ENCODE data around the gene UGT1A7.

DNA sequence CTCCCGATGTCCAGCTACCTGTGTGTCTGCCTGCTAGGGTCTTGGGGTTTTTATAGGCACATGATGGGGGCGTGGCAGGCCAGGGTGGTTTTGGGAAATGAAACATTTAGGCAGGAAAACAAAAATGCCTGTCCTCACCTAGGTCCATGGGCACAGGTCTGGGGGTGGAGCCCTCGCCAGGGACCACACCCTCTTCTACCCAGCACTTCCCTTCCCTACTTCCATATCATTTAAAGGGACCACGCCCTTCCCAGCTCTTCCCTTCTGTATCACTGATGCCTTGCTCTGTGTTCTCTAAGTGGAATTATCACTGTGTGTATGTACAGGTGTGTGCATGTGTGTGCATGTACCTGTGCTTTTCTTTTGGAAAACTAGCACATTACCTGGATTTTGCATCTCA, 84.7 kb downstream of the UGT1A7 start:
- TF ChIP-seq POLR2A (conservative IDR thresholded peaks at IDR 0.05) (no peak), CBX8 (IDR thresholded peaks at IDR 0.05; ENCODE audit: borderline replicate concordance, extremely low read depth, low read depth, low read length, poor library complexity, severe bottlenecking) (no peak), ZNF586 (CRISPR knock-in tag; conservative IDR thresholded peaks at IDR 0.05) (no peak), KDM1A (IDR thresholded peaks at IDR 0.05) (no peak), MAFF (IDR thresholded peaks at IDR 0.05; ENCODE audit: low read length) (no peak), ZBTB7A (IDR thresholded peaks at IDR 0.05; ENCODE audit: borderline replicate concordance, control insufficient read depth, low read depth, low read length) (no peak), REST (IDR thresholded peaks at IDR 0.05; ENCODE audit: borderline replicate concordance) (no peak), REST (CRISPR knock-in tag; IDR thresholded peaks at IDR 0.05; ENCODE audit: low read depth) (no peak), SPI1 (IDR thresholded peaks at IDR 0.05; ENCODE audit: borderline replicate concordance, low read depth, low read length) (no peak), ZNF695 (CRISPR knock-in tag; IDR thresholded peaks at IDR 0.05) (no peak), SRSF9 (IDR thresholded peaks at IDR 0.05; ENCODE audit: borderline replicate concordance, low read depth, low read length) (no peak), EP300 (IDR thresholded peaks at IDR 0.05; ENCODE audit: low read length) (no peak), ZBTB17 (CRISPR knock-in tag; IDR thresholded peaks at IDR 0.05) (no peak), POLR2AphosphoS5 (IDR thresholded peaks at IDR 0.05; ENCODE audit: control insufficient read depth, insufficient read depth, low read depth, low read length) (no peak)
- TF ChIP-seq, protein P1, sequence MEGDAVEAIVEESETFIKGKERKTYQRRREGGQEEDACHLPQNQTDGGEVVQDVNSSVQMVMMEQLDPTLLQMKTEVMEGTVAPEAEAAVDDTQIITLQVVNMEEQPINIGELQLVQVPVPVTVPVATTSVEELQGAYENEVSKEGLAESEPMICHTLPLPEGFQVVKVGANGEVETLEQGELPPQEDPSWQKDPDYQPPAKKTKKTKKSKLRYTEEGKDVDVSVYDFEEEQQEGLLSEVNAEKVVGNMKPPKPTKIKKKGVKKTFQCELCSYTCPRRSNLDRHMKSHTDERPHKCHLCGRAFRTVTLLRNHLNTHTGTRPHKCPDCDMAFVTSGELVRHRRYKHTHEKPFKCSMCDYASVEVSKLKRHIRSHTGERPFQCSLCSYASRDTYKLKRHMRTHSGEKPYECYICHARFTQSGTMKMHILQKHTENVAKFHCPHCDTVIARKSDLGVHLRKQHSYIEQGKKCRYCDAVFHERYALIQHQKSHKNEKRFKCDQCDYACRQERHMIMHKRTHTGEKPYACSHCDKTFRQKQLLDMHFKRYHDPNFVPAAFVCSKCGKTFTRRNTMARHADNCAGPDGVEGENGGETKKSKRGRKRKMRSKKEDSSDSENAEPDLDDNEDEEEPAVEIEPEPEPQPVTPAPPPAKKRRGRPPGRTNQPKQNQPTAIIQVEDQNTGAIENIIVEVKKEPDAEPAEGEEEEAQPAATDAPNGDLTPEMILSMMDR (IDR thresholded peaks at IDR 0.05 in 2 of 3, conservative IDR thresholded peaks at IDR 0.05 in 1 of 3; ENCODE audit: insufficient read depth in 2 of 3, low read depth in 1 of 3, low read length in 3 of 3): no peak
